NCI-H128 (cell line): ENCODE data around the gene IL22RA1.

Experiments used
- DNase-seq: peaks from one replicate; lab custom pipeline; 2025; ENCODE audit not compliant: unreplicated experiment; lab: John Stamatoyannopoulos, UW

Gene IL22RA1

DNA sequence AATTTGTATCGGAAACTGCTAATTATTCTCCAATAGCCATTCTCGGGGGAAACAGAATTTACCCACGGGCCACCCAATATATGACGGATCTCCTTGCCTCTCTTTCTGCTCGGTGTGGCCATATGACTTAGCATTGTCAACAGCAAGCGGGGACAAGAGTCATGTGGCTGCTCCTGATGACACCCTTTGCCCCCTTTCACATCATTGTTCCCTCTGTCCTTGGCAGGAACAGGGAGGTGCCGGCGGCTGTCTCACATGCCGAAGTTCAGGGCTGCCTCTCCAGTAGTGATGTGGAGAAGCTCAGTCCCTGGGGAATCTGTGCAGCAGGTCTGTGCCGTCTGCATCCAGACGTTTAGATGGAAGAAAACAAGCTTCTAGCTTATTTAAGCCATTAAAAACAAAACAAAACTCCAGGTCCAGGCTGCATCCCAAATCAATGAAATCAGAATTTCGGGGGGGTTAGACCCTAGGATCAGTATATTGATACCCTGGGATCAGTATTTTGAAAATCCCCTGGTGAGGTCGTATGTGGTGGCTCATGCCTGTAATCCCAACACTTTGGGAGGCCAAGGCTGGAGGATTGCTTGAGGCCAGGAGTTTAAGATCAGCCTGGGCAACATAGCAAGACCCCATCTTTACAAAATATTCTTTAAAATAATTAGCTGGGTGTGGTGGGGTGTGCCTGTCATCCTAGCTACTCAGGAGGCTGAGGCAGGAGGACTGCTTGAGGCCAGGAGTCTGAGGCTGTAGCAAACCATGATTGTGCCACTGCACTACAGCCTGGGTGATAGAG lies 41.8 kb downstream of the IL22RA1 start:
- no peak for DNase-seq

- DNase-seq: no peak
These were observed 43.8 kb downstream of the IL22RA1 start for GRCh38 chr1:24098943-24099638.

- no peak for DNase-seq
These were observed 44.8 kb downstream of the IL22RA1 start for GRCh38 chr1:24098102-24098501.

DNA sequence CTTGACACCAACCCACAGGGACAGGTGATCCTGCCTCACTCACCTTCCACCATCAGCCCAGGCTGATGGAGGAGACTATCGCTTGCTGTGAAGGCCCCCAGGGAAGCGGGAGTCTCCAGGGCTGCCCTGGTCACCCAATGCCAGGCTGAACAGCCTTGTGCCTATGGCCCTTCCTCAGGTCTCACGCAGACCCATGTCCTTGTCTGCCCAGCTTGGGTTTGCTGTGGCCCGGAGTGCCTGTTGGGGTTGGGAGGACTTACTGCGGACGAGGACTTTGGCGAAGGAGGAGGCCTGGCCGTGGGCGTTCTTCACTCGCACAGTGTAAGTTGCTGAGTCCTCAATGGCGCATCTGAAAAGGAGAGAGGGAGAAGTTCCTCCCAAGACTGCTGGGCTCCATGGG lies 45.3 kb downstream of the IL22RA1 start:
- DNase-seq: no peak

- no peak for DNase-seq
These were observed 46.2 kb downstream of the IL22RA1 start for GRCh38 chr1:24096739-24097103.

DNA sequence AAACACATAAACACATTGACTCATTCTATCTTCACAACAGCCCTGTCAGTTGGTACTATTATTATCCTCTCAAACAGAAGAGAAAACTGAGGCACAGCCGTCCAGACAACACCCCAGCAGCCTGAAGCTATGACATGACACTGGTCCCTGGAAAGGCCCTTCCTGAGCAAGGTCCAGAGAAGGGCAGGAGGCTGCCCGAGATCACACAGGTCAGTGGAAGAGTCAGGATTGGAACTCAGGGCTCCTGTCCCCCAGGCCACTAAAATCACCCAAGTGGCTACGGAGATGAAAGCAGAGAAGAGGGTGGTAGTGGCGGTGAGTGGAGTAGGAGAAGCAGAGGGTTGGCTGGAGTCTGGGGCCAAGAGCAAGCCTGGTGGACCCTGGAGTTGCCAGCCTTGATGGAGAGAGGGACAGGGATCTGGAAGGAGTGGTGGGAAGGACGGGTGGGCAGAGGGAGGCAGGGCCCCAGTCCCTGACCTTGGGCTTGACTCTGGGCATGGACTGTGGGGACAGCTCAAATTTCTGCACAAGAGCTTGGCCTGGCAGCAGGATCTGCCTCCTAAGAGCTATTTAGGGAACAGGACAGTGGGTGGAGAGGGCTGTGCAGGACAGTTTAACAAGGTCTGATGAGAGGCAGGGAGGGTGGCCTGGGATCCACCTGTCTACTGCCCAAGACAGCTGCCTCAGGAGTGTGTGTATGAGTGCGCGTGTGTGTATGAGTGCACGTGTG lies 46.8 kb downstream of the IL22RA1 start:
- DNase-seq: no peak

DNA sequence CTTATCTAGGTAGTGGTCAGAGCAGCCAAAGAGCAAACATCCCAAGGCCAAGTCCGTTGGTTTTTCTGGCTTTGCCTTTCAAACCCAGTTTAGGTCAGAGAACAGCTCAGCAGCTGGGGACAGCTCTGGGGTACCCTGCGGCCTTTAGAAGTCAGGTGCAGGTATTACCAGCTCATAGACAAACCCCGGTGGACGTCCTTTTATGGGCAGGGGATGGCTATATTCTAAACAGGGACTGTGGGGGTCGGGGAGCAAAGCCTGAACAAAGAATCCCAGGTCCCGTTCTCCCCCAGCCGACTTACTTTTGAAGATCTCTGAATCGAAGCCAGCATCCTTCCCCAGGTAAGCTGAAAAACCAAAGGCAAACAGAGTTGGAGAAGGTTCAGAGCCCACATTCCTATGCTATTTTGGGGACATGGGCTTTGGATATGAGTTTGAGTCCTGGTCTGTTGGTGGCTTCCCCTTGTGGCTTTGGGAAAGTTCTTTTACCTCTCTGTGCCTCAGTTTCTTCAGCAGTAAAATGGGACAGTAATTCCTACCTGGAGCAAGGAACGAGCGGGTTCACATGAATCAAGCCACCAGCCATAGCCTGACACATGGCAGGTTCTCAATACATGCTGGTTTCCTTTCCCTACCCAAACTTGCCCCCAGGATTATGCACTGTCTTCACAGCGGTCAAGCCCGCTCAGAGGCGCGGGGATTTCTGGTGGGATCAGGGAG lies 47.6 kb downstream of the IL22RA1 start:
- no peak for DNase-seq

DNA sequence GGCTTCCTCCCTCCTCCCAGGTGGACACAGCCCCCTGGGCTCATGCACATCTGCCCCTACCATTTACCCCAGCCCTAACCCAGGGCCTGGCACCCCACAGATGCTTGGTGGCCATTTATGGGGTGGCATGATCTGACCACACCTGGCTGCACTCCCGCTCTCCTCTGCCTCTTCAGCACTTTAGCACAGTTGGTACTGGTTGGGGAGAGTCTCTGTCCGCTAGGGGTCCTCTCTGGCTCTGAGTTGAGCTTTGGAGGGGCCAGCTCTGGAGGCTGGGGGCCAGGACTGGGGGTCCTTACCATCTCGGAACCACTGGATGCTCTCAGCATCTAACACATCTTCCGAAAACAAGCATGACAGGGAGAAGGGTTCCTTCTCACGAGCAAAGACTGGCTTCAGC lies 48.4 kb downstream of the IL22RA1 start:
- DNase-seq: no peak

- no peak for DNase-seq
These were observed 49.2 kb downstream of the IL22RA1 start for GRCh38 chr1:24093732-24094131.

GRCh38 chr1:24092979-24093378 lies 50.0 kb downstream of the IL22RA1 start:
- DNase-seq: no peak

GRCh38 chr1:24091971-24092482 lies 50.9 kb downstream of the IL22RA1 start:
- no peak for DNase-seq

DNA sequence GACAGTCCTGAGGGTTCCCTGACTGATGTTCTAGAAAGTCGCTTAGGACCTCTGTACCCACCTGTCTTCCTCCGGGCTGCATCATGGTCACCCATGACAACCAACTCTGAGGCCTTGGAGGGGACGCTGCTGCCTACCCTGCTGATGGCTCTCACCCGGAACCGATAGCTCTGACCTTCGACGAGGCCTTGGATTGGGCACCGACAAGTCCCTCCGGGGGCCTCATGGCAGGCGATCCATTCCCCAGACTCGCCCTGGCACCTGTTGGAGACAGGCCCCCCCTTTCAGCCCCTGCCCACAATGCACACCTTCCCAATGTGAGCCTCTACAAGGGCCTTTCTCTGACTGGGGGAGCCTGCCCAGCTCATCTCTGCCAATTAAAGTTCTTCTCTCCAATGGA lies 52.2 kb downstream of the IL22RA1 start:
- DNase-seq: no peak

- no peak for DNase-seq
These were observed 53.0 kb downstream of the IL22RA1 start for GRCh38 chr1:24089743-24090555.

DNA sequence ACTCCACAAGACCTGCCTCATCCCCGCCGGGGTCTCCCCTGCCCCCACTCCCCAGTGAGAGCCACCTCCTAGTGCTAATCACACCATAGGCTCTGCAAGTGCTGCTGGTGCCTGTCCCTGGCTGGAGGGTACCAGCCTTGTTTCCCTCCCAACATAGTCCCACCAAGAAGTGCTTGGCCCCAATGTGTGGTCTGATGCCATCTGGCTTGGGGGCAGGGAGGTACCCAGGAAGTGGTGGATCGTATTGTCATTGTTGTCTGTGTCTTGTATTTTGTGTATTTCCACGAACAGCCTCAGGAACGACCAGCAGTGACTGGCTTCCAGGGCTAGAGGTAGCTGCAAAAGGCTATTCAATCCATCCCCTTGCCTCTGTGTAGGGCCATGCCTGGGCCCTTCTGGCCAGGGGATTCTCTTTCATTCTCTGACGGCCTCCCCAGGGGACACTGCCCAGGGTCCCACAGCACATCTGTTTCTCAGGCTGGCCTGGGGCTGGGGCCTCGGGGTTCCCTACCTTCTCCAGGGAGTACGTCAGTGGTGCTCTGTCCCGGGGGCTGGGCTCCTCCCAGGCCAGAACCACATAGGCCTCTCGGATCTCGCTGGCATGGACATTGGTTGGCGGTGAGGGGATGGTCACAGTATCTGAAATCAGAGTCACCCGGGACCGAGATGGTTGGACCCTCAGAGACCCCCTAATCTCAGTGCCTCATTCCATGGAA lies 53.8 kb downstream of the IL22RA1 start:
- DNase-seq: no peak

DNA sequence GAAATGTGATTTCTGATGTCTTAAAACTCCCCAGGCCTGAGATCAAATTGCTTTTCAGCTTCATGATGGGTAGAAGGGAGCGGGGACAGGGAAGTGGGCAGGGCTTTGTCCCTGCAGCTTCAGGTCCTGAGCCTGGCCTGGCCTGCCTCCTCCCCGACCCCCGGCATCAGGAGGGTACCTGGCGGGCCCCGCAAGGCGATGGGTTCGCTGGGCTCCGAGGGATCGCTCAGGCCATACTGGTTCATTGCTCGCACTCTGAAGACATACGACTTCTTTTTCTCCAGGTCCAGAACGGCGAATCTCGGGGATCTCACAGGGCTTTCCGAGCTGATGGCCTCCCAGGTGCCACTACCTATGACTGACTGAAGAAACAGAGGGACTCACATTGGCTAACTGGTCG lies 56.5 kb downstream of the IL22RA1 start:
- no peak for DNase-seq

GRCh38 chr1:24085546-24085945 lies 57.4 kb downstream of the IL22RA1 start:
- no peak for DNase-seq

DNA sequence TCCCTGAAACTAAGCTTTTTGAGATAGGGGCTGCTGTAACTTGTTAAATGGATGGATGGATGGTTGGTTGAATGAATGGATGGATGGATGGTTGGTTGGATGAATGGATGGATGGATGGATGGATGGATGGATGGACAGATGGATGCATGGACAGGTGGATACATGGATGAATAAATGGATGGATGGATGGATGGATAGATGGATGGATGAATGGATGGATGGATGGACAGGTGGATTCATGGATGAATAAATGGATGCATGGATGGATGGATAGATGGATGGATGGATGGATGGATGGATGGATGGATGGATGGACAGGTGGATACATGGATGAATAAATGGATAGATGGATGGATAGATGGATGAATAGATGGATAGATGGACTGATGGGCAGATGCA lies 57.9 kb downstream of the IL22RA1 start:
- DNase-seq: no peak

DNA sequence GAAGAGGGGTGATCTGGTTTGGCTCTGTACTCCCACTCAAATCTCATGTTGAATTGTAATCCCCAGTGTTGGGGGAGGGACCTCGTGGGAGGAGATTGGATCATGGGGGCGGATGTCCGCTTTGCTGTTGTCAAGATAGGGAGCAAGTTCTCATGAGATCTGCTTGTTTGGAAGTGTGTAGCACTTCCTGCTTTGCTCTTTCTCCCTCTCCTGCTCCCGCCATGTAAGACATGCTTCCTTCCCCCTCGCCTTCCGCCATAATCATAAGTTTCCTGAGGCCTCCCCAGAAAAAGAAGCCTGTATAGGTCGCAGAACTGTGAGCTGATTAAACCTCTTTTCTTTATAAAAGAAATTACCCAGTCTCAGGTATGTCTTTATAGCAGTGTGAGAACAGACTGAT lies 58.9 kb downstream of the IL22RA1 start:
- DNase-seq: no peak

GRCh38 chr1:24082372-24082771 lies 60.6 kb downstream of the IL22RA1 start:
- DNase-seq: no peak

DNA sequence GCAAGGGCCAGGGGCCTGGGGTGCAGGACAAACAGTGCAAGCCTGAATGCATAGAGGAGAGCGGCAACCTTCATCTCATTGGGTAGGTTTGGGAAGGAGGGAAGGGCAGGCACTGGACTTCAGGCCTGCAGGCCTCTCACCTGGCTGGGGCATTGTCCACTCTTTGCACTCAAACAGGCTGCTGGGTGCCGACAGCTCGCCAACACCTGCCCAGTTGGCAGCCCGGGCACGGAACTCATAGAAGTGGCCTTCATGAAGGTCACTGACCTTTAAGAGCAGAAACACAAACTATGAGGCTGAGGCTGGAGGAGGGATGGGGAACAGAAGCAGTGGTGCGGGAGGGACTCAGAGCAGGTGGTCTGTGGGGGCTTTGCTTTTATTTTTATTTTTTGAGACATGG lies 61.8 kb downstream of the IL22RA1 start:
- DNase-seq: no peak
